Fibroblast of pulmonary artery (primary cell): ENCODE data around the gene NPHP4.

ENCODE experiments used
- DNase-seq: peaks from one replicate; pipeline ENCODE4 v3.0.0-alpha.2; 2010; ENCODE audit warnings: low read depth
- H3K4me3 ChIP-seq: replicated peaks from 2 replicates; pipeline ENCODE4 v1.5.1; 2011; ENCODE audit warnings: low read depth, mild to moderate bottlenecking, control low read depth, low read length, moderate library complexity
- TF ChIP-seq, protein P1 (sequence below): IDR thresholded peaks from 2 replicates; pipeline ENCODE4 v1.5.1; 2011; ENCODE audit warnings: mild to moderate bottlenecking, control low read depth, low read length, inconsistent platforms; ENCODE audit errors: missing control alignments

The NPHP4 gene

DNA sequence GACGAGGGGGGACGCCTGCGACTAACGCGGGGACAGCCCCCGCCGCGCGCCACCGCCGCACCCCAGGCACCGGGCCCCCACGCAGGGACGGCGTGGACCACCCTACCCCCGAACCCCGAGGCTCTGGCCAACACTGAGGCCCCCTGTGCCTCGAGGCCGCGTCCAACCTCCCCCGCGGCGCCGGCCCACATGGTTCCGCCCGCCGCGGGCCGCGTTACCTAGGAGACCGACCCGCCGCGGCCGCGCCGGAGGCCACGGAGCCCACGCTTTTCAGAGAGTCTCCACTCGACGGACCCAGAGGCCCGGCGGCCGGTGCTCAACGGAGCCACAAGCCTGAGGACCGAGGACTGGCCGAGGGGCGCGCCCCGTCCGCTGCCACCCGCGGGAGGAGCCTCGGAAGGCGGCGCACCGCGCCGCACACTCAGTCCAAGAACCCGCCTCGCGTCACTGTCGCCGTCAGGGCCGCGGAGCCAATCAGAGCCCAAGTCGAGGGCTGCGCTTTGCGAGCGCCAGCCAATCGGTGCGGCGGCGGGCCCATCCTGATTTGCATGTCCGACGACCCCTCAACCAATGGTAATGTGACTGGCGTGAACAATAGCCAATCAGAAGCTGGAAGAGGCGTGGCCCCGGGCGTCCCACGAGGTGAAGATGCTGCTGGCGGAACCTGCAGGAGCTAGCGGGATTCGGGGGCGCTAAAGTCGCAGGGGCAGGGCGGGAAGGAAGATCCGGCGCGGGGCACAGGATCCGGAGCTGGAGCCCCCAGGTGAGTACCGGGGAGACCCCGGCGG is at the start of gene NPHP4:
NPHP4 (minus strand) TSS at position 400 of the 788 bp plus-strand sequence. CDS start 6,136 bp downstream, outside the sequence.
- TF ChIP-seq, protein P1, sequence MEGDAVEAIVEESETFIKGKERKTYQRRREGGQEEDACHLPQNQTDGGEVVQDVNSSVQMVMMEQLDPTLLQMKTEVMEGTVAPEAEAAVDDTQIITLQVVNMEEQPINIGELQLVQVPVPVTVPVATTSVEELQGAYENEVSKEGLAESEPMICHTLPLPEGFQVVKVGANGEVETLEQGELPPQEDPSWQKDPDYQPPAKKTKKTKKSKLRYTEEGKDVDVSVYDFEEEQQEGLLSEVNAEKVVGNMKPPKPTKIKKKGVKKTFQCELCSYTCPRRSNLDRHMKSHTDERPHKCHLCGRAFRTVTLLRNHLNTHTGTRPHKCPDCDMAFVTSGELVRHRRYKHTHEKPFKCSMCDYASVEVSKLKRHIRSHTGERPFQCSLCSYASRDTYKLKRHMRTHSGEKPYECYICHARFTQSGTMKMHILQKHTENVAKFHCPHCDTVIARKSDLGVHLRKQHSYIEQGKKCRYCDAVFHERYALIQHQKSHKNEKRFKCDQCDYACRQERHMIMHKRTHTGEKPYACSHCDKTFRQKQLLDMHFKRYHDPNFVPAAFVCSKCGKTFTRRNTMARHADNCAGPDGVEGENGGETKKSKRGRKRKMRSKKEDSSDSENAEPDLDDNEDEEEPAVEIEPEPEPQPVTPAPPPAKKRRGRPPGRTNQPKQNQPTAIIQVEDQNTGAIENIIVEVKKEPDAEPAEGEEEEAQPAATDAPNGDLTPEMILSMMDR: no peak
- peak within 1 kb of the TSS; percentile 71 for H3K4me3 ChIP-seq
- DNase-seq: peak; percentile 100

DNA sequence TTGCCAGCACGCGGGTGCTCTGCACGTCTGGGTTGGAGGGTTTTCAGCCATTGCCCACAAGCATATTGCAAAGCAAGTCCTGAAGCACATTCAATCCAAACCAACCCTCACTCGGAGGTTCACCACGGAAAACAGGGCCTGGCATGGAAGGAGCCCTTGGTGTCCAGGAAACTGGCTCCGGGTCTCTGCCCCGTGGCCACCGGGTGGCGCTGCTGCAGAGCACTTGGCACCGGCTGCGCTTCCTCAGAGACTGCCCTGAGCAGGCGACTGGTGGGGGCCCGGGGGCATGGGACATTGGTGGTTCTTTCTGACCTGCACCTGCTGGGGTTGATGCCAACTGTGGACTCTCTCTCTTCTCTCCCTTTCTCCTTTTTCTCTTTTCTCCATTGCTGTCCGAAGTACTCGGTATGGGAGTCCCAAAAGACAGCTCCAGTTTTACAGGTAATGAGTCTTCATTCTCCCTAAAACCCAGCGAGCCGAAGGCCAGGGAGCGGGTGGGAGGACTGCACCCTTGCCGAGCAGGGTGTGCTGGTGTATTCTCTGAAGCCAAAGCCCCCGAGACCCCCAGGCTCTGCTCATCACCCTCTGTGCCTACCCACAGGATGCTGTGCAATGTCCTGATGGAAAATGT is 49.3 kb upstream of the NPHP4 start:
- no peak overlapping the region for H3K4me3 ChIP-seq
- TF ChIP-seq, protein P1: peak; percentile 57
- DNase-seq: peak; percentile 22

DNA sequence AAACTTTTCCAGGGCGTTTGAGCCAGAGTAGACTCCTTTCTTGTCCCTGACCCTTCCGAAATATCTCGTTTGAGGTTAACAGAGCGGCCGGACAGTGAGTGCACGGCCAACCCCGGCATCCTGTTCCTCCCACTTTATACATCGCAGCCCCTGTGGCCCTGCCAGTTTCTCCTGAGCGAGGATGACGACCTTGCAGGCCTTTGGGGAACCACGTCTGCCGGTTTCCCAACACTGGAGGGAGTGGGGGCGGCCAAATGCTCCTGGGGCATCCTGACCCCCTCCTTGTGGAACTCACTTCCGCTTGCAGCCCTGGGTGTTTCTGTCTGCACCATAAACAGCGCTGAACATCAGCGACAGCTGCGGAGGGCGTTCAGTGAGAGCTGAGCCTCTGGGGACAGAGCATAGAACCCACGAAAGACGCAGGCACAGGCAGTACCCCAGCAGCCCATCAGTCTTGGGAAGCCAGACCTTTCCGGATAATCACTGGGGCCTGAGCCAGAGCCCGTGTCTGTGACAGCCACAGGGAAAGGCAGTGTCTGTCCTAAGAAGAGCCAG is 48.7 kb upstream of the NPHP4 start:
- TF ChIP-seq, protein P1: no peak
- H3K4me3 ChIP-seq: no peak overlapping the region
- DNase-seq: no peak

DNA sequence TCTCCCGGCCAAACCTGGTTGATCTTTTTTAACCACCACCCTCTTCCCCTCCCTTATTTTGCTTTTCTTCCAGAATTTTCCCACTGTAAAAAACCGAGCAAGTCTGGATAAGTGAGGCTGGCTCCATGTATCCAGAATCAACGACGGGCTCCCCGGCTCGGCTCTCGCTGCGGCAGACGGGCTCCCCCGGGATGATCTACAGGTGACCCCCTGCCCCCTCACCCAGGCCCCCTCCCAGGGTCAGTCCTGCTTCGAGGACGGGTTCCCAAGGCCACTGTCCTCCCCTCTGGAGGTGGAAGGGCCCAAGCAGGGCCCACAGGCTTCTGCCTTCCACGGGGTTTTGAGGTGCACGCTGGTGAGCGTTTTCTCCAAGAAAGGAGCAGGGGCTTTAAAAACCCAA is 48.2 kb upstream of the NPHP4 start:
- no peak overlapping the region for H3K4me3 ChIP-seq
- DNase-seq: no peak
- TF ChIP-seq, protein P1: no peak

DNA sequence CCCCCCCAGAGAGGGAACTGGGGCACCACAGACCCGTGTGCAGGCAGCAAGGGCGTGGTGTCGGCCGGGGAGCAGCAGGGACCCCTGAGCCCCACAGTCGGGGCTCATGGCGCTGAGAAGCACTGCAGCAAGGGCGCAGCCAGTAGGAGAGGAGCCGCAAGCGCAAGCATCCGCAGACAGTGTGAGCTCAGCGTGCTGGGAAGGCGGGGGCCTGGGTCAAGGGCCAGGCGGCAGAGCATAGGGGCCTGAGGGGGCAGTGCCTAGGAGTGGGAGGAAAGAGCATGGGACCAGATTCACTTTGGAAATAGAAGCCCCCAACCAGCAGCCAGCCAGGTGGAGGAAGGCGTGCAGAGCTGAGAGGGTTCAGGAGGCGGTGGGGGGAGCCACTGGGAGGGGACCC is 46.8 kb upstream of the NPHP4 start:
- no peak for DNase-seq
- no peak overlapping the region for H3K4me3 ChIP-seq
- TF ChIP-seq, protein P1: no peak

DNA sequence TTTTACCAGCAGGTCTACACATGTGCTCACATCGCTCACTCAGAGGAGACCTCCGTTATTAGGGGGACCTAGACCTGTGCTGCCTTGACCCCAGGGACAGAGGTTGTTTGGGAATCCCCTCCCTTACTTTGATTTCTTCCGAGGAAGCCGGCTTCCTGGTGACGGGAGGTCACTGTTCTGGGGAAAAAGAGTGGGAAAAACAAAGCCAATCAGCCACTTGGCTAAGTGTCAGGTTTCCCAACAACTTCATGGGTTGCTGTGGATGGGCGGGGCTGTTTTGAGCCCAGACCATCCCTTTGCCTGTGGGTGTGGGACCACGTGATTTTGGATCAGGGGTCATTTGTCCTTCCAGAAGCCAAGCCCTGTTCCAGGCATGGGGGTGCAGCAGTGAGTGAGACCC is 46.4 kb upstream of the NPHP4 start:
- DNase-seq: no peak
- TF ChIP-seq, protein P1: no peak
- no peak overlapping the region for H3K4me3 ChIP-seq
